Sigmoid colon (tissue), 7 donors: ENCODE data around the gene AMOT. TPM values are rescaled to one million over a fixed set of nuclear protein-coding genes. Genes with fewer than 3 reads are reported as not detected.

Experiments
- DNase-seq: peaks from one replicate; pipeline ENCODE4 v3.0.0-alpha.2; 2019
- H3K27ac ChIP-seq, 4 donors: fragments of 200-600 bp; sonication (generic); one replicate each; pipeline ENCODE4 v1.5.1; 2016 to 2019; ENCODE audit warnings: mild to moderate bottlenecking in 1 of 4
- H3K27me3 ChIP-seq, 3 donors: fragments of 200-600 bp; sonication (generic); one replicate each; pipeline ENCODE4 v1.5.1; 2019; ENCODE audit warnings: mild to moderate bottlenecking in 1 of 3
- H3K36me3 ChIP-seq, 4 donors: fragments of 200-600 bp; sonication (generic); one replicate each; pipeline ENCODE4 v1.5.1; 2016 to 2019
- H3K4me1 ChIP-seq, 4 donors: fragments of 200-600 bp; sonication (generic); one replicate each; pipeline ENCODE4 v1.5.1; 2017 to 2019
- H3K4me3 ChIP-seq, 4 donors: fragments of 200-600 bp; sonication (generic); one replicate each; pipeline ENCODE4 v1.5.1; 2017 to 2019; ENCODE audit warnings: mild to moderate bottlenecking in 2 of 4, moderate library complexity in 1 of 4
- H3K9me3 ChIP-seq, 4 donors: fragments of 200-600 bp in 3 of 4; sonication (generic) in 3 of 4; one replicate each; pipeline versions ENCODE4 v1.5.1 to v1.6.1; 2013 to 2019
- EP300 ChIP-seq, 4 donors: sonication (generic); formaldehyde crosslinking; IDR thresholded peaks; one replicate each; pipeline ENCODE4 v1.6.1; 2017; ENCODE audit warnings: antibody characterized with exemption in 4 of 4
- POLR2A ChIP-seq, 2 donors: fragments of 450-650 bp; IDR thresholded peaks; one replicate each; pipeline ENCODE4 v1.6.1; 2016; ENCODE audit warnings: antibody characterized with exemption in 2 of 2, mild to moderate bottlenecking in 2 of 2, moderate library complexity in 2 of 2
- POLR2AphosphoS5 ChIP-seq, 4 donors: sonication (generic); formaldehyde crosslinking; IDR thresholded peaks; one replicate each; pipeline ENCODE4 v1.6.1; 2017; ENCODE audit warnings: antibody characterized with exemption in 4 of 4
- WGBS, 2 donors: extraction: QIAGEN DNeasy Blood & Tissue Kit; methylation state at CpG; one replicate each; pipeline ENCODE4 v1.1.7; 2013; 5-methylcytosine and 5-hydroxymethylcytosine counted together
- intact Hi-C: fragments of 100-400 bp; cut with DNase I; formaldehyde crosslinking; loops from one replicate; pipeline ENCODE4 v1.15.1; 2023
- polyA plus RNA-seq, 3 donors: library from polyadenylated mRNA; stranded (reverse); fragments of 200-250 nt; gene quantifications; one replicate each; pipeline ENCODE4 v1.2.3, GENCODE V29; 2013
- total RNA-seq, 4 donors: library from RNA; depleted of rRNA; stranded (reverse); fragments of >200 nt; gene quantifications; one replicate each; pipeline ENCODE4 v1.1.0, GENCODE V29; 2016
- TF ChIP-seq, protein P1 (sequence below), 4 experiments: fragments of 450-650 bp in 3 of 4; fragments of 200-600 bp in 1 of 4; IDR thresholded peaks; one replicate each; pipeline ENCODE4 v1.5.1; 2016 to 2019; ENCODE audit warnings: antibody characterized with exemption in 4 of 4, mild to moderate bottlenecking in 3 of 4, moderate library complexity in 2 of 4
- donor health status: healthy with polysubstance abuse.
- donor health status: Bipolar disorder and iron deficiency.
- donor health status: healthy.

Gene AMOT
- total and polyA plus RNA-seq, 7 donors = 2.1 to 31.9 (median 14.1) TPM

DNA sequence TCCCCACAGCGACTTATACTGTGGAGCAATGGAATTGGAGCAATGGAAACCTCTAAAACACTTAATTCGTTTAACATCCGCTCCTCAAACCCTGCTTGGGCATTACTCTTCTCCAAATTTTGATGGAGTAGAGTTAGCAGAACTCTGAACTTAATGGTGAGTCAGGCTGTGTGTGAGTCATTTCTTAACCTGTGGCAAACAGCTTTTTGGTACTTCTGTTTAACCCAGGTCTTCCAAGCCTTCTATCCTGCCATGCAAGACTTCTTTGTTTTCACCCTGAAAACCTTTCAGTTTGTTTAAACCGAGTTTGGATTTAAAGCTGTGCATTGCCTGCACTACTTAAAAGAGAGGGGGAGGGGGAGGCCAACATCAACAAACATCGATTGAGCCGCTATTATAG lies 3.6 kb upstream of the AMOT start:
- intact Hi-C loops = no loop called here
- H3K9me3 ChIP-seq = no peaks in the 10 kb centered on the region
- DNase-seq = no peak
- 61 to 77% methylated on average over 6 of the region's 6 CpGs for WGBS, 2 donors
- no peaks in the 10 kb centered on the region for H3K36me3 ChIP-seq
- no peak overlapping the region for H3K27ac ChIP-seq
- no peaks in the 10 kb centered on the region for H3K27me3 ChIP-seq
- H3K4me3 ChIP-seq = no peak overlapping the region
- TF ChIP-seq POLR2A (IDR thresholded peaks at IDR 0.05) = no peak
- TF ChIP-seq, protein P1, sequence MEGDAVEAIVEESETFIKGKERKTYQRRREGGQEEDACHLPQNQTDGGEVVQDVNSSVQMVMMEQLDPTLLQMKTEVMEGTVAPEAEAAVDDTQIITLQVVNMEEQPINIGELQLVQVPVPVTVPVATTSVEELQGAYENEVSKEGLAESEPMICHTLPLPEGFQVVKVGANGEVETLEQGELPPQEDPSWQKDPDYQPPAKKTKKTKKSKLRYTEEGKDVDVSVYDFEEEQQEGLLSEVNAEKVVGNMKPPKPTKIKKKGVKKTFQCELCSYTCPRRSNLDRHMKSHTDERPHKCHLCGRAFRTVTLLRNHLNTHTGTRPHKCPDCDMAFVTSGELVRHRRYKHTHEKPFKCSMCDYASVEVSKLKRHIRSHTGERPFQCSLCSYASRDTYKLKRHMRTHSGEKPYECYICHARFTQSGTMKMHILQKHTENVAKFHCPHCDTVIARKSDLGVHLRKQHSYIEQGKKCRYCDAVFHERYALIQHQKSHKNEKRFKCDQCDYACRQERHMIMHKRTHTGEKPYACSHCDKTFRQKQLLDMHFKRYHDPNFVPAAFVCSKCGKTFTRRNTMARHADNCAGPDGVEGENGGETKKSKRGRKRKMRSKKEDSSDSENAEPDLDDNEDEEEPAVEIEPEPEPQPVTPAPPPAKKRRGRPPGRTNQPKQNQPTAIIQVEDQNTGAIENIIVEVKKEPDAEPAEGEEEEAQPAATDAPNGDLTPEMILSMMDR (IDR thresholded peaks at IDR 0.05) = no peak
- no peak for TF ChIP-seq EP300 (IDR thresholded peaks at IDR 0.05)
- no peak for TF ChIP-seq POLR2AphosphoS5 (IDR thresholded peaks at IDR 0.05)
- peaks cover 0 to 13% (median 5%) of the 10 kb centered on the region in 4 donors for H3K4me1 ChIP-seq

DNA sequence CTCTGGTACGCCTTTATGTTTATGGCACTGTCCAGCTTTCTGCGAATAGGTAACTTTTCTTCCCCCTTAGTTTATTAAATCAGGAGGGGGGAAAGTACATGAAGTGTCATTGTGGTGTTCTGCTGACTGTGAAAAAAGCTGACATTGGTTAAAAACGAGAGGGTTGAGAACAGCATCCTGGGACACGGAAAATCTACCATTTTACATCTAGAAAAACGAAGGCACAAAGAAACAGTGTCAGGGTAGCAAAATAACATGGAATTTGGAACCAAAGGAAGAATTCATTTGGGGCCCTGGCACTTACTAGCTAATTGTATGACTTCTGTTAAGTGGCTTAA lies 1.2 kb upstream of the AMOT start:
- H3K4me1 ChIP-seq = peaks cover 0 to 12% (median 5%) of the 10 kb centered on the region in 4 donors
- TF ChIP-seq POLR2A (IDR thresholded peaks at IDR 0.05) (no peak), EP300 (IDR thresholded peaks at IDR 0.05) (no peak), POLR2AphosphoS5 (IDR thresholded peaks at IDR 0.05) (no peak)
- TF ChIP-seq, protein P1 (IDR thresholded peaks at IDR 0.05) = no peak
- H3K36me3 ChIP-seq = no peaks in the 10 kb centered on the region
- peak overlapping the region; percentile 80 to 89 (median 83) for H3K27ac ChIP-seq
- H3K27me3 ChIP-seq = no peaks in the 10 kb centered on the region
- DNase-seq = no peak
- 5 to 23% methylated on average over 5 of the region's 5 CpGs for WGBS, 2 donors
- H3K4me3 ChIP-seq = peak overlapping the region; percentile 52 to 64 (median 62)
- no peaks in the 10 kb centered on the region for H3K9me3 ChIP-seq
- intact Hi-C loops = no loop called here

DNA sequence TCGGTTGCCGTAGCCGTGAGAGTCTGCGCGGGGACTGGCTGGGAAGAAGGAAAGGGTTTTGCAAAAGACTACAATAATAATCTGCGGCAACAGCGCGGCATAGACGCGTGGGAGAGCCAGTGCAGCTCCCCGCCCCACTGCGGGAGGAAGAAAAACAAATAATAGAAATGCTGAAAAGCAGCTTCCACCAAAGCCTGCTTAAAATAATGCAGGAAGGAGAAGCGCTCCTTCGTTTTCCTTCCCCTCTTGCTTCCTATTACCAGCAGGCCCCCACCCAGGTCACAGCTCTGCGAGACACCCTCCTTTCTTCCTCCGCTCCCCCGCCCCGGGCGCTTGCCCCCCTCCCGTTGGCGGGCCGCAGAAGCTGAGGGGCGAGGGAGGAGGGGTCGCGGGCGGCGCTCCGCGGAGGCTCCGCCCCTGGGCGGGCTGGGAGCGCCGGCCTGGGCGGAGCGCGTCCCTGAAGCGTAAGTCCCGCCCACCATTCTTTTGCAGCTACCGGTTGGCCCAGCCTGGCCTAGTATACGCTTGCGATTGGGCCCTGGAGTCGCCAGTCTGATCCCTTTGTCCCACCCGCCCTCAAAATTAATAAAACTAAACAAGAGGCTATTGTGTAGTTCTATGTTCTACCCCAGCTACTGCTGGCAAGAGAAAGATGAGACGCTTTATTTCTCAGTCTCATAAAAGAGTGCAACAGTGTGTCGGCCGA lies 636 bp upstream of the AMOT start:
- H3K27ac ChIP-seq = peak overlapping the region; percentile 80 to 89 (median 83)
- no peaks in the 10 kb centered on the region for H3K9me3 ChIP-seq
- H3K4me1 ChIP-seq = peaks cover 0 to 9% (median 4%) of the 10 kb centered on the region in 4 donors
- TF ChIP-seq POLR2AphosphoS5 (IDR thresholded peaks at IDR 0.05) (peak in 3 of 4 donors; percentile 27 to 44 (median 33)), POLR2A (IDR thresholded peaks at IDR 0.05) (no peak)
- TF ChIP-seq, protein P1 (IDR thresholded peaks at IDR 0.05) = no peak
- 0 to 1% methylated on average over 46 of the region's 46 CpGs for WGBS, 2 donors
- H3K4me3 ChIP-seq = peak overlapping the region; percentile 52 to 64 (median 62)
- intact Hi-C loops = no loop called here
- no peaks in the 10 kb centered on the region for H3K36me3 ChIP-seq
- H3K27me3 ChIP-seq = no peaks in the 10 kb centered on the region
- DNase-seq = peak; percentile 93

DNA sequence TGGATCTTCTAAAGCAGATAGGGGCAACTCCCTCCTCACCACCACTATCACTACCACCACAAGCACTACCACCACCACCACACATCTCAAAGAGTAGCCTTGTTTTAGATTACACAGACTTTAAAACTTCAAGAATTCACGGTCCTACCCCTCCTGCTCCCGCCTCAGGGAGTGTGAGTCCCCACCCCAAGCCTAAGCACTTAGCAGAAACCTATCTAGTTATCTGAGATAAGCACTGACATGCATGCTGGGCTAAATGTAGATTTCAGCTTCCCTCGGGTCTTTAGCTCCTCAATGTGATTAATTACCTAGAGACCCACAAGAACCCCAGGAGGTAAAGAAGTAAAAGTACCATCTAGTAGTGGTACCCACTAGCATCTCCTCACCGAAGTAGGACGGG lies 775 bp downstream of the AMOT start:
- 4 to 6% methylated on average over 5 of the region's 5 CpGs for whole genome bisulfite sequencing, 2 donors
- Histone ChIP-seq H3K36me3 (no peaks in the 10 kb centered on the region), H3K27me3 (peaks cover 0 to 2% (median 0%) of the 10 kb centered on the region in 3 donors), H3K9me3 (no peaks in the 10 kb centered on the region), H3K4me3 (peak overlapping the region; percentile 52 to 64 (median 62)), H3K4me1 (peaks cover 0 to 14% (median 2%) of the 10 kb centered on the region in 4 donors), H3K27ac (peak overlapping the region; percentile 80 to 89 (median 83))
- TF ChIP-seq EP300 (IDR thresholded peaks at IDR 0.05) = no peak
- TF ChIP-seq, protein P1 (IDR thresholded peaks at IDR 0.05) = no peak
- TF ChIP-seq POLR2A (IDR thresholded peaks at IDR 0.05) = no peak
- no peak for TF ChIP-seq POLR2AphosphoS5 (IDR thresholded peaks at IDR 0.05)
- intact Hi-C loops = no loop called here
- DNase-seq = no peak
